Stimulated activated CD8-positive, alpha-beta memory T cell treated with anti-CD3 and anti-CD28 coated beads, Interleukin-2, amount 100 ng/mL, for 48 hours (primary cell): Measurements from ENCODE around the gene ACADL.

Source experiments
- DNase-seq, 2 donors: peaks; one replicate each; pipeline ENCODE4 v3.0.0-alpha.2; 2020; ENCODE audit warnings: low read depth in 2 of 2

The ACADL gene

GRCh38 chr2:210170446-210171303 is 54.6 kb downstream of the ACADL start:
- peak; percentile 93 to 97 for DNase-seq

- DNase-seq, result no peak
Measured at GRCh38 chr2:210170196-210170445, 55.1 kb downstream of the ACADL start.

- DNase-seq, result no peak
Measured at GRCh38 chr2:210169516-210170195, 55.6 kb downstream of the ACADL start.

- DNase-seq, result no peak
Measured at GRCh38 chr2:210167227-210167626, 58.0 kb downstream of the ACADL start.

- DNase-seq, result no peak
Measured at GRCh38 chr2:210162466-210163124, 62.7 kb downstream of the ACADL start.

- DNase-seq, result no peak
Measured at GRCh38 chr2:210159059-210159458, 66.2 kb downstream of the ACADL start.

GRCh38 chr2:210158236-210158635 is 67.0 kb downstream of the ACADL start:
- no peak for DNase-seq

GRCh38 chr2:210157526-210157925 is 67.7 kb downstream of the ACADL start:
- DNase-seq, result no peak

- no peak for DNase-seq
Measured at GRCh38 chr2:210147614-210148013, 77.6 kb downstream of the ACADL start.
